ENCODE results near the gene ABCA1.

GRCh38 chr9:104921067-104921741 is 6.8 kb downstream of the ABCA1 start:
- TF ChIP-seq POLR2AphosphoS5 (IDR thresholded peaks at IDR 0.05) (no peak), CTCF (IDR thresholded peaks at IDR 0.05) (no peak)

Measured in upper lobe of left lung (tissue), 4 donors.